GM19463 (cell line): Measurements from ENCODE around the gene TMEM151B.

Source experiments
- ATAC-seq: cut with Tn5 transposase; IDR thresholded peaks from one replicate; pipeline ENCODE4 v1.9.1; 2021; ENCODE audit warnings: mild to moderate bottlenecking, moderate library complexity; ENCODE audit not compliant: unreplicated experiment

The TMEM151B gene

DNA sequence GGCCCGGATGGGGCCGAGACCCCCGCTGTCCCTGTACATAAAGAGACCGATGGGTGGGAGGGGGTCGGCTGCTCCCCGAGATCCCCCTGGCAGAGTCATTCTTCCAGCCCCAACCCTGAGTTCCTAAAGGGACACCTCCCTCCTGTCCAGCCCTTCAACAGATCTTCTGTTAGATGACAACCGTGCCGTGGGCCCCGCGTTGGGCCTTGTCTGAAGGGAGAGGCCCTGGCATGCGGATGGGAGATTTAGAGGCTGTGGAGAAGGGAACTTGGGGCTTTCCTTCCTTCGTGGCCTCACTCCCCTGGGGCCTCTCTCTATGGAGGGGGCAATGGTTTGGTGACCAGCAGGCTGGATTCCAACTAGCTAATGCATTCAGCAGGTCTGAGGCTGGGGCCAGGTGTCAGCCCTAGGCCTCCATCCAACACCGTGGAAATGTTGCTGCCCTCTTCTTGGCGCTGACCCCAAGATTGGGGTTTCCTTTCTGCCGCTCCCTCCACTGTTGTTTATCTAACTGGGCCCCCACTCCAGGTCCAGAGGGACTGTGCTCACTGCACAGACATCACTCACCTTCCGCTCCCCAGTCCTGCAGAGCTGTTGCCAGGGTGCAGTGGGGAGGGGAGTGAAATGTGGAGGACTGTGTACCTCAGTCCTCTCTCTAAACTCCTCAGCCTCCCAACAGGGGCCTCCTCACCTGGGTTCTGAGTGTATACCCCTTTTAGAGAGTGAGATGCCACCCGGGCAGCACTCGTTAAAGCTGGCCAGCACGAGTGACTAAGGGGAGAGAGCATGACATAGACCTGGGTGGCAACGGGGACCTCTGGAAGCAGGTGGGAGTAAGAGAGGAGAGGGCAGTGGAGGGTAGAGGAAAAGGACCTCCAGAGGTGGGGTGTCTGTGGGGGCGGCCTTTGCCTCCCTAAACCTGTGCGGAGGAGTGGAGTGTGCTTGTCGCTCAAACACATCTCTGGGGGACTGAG lies 6.7 kb downstream of the TMEM151B start:
- ATAC-seq = no peak

DNA sequence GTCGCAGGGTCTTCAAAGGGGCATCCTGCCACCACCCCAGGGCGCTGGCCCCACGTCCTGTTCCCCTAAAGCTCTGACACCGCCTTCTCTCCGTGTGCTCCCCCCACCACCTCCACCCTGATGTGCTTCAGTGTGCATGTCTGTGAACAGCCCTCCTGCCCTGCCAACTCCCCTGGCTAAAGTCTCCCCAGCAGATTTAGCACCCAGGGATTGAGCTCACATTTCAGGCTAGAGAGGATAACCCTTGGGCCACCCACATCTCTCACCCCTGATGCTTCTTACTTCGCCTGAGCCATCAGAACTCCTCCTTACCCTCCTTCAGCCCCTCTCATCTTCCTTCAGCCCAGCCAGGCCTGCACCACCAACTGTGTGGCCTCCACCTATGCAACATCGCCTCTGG lies 7.5 kb downstream of the TMEM151B start:
- ATAC-seq = no peak

- ATAC-seq = no peak
These were observed 8.1 kb downstream of the TMEM151B start for GRCh38 chr6:44278315-44278714.

DNA sequence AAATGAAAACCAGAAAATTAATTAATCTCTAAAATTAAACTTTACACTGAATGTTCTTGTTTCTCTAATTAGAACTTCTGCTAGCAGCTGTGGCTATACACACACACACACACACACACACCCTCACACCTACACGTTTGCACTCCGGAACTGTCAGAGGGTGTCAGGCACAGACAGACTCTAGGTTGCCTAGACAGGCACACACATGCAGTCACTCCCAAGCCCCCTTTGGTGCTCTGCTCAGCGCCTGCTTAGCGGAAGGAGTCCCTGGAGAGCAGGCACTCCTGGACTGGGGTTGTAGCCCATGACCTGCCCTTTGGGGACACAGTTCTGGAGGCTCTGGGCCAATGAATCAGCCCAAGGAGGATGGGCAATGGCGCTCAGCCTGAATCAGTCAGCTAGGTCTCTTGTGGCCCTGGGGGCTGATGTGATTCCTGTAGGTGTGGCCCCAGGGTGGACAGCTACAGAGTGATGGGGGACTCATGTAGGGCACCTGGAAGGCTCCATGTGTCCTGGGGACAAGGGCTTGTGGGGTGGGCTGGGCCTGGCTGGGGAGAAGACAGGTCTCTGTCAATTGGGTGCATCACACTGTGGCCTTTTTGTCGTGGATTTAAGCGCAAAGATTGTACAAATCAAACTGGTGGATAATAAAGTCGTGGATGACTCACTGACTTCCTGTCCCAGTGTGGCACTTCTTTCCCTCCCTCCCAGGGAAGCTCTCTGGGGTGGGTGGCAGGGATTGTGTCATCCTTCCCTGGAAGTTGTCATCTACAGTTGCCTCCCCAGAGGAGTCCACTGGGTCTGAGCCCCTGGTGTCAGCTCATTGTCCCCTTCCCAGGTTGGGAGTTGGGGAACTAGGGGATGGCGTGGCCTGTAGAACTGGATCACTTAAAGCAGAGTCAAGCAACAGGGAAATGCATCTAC lies 8.8 kb downstream of the TMEM151B start:
- ATAC-seq = no peak

DNA sequence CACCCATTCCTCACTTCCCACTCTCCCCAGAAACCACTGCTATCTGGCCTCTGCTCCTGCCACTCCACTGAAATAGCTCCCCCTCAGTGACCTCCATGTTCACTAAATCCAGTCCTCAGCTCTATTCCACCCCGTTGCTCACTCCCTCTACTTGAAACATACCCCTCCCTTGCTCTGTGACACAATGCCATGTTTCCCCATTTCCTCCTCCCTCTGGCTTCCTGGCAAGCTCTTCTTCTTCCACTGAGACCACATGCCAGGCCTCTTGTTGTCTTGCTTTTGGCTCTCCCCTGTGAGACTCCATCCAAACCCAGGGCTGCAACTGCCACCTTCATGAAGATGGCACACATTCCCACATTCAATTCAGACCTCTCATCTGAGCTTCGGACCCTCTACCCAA lies 13.9 kb downstream of the TMEM151B start:
- no peak for ATAC-seq

GRCh38 chr6:44284867-44285266 lies 14.6 kb downstream of the TMEM151B start:
- ATAC-seq = no peak

- ATAC-seq = no peak
These were observed 15.5 kb downstream of the TMEM151B start for GRCh38 chr6:44285552-44286284.

DNA sequence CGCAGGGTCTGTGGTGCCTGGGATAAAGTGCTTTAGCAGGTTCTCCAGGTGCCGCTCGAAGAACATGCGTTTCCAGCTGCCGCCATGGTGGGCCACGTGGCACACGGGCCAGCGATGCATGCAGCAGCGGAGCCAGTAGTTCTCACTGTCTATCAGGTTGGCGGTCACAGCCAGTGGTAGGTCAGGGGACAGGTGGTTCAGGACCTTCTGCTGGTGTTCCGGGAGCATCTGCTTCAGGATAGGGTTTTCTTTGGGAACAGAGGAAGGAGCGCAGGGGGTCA lies 16.0 kb downstream of the TMEM151B start:
- ATAC-seq = no peak

- ATAC-seq = no peak
These were observed 16.5 kb downstream of the TMEM151B start for GRCh38 chr6:44286747-44287146.

GRCh38 chr6:44289726-44290260 lies 19.5 kb downstream of the TMEM151B start:
- ATAC-seq = no peak

GRCh38 chr6:44291841-44292240 lies 21.6 kb downstream of the TMEM151B start:
- no peak for ATAC-seq

DNA sequence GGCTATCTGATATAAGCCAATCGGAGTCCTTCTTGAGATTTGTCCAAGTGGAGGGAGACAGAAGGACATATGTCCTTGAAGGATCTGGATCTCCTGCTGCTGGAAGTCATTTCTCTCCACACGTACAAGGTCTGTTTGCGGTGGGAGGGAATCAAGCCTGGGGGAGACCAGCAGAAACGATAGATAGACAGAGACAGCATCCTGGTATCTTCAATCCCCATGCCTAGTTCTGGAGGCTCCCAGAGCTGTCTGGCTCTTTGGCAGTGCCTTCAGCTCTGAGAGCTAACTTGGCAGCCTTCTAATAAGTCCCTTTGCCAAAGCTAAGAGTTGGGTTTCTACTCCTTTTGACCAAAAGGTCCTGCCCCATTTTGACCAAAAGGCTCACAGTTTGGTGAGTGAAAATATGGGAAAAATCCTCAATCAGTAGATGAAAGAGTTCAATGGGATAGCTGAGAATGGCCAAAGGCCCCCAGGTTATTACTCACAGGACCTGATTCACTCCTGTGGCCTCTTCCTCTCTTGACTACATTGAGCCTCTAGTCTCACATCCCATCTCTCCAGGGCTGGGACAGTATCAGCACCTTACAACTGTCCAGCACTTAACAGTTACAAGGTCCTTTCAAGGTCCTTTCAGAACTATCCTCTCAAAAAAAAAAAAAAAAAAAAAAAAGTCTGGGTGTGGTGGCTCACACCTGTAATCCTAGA lies 22.6 kb downstream of the TMEM151B start:
- no peak for ATAC-seq

DNA sequence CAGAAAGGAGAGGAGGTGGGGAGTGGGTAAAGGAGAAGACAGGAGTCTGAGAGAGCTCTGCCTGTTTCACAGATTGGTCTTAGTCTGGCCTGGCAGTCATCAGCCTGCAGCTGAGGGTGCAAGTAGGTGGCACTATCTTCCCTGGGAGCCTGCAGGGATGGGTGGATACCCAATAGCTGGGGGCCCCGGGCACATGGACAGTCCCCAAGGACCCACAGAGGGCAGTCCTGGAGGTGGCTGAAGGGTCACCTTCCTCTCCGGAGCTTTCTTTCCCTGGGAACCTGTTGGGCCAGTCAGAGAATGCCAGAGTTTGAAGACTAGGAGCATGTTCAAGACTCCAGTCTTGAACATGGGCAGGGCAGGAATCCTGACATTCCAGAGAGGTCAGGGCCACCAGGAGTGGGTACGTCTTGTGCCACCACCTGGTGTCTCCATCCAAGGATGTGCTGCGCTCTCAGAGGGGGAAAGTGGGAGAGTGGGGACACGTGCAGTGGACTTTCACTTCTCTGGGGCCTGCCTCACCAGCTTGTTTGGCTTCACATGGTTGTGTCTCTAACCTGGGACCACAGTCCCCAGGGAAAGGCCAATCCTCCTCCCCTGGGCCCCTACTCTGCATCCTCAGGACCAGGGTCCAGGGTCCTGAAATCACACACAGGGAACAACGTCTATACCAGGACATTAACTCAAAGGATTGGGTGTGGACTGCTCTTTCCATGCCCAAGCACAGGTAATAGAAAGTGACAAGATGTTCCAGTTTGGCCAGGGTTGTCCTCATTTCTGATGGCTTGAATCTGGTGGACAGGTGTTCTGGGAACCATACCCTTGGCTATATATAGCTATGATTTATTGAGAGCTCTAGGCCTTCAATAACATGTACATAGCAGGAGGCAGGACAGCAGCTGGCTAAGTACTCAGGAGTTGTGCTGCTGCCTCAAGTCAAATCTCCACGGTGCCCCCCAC lies 24.9 kb downstream of the TMEM151B start:
- no peak for ATAC-seq

- no peak for ATAC-seq
These were observed 27.1 kb downstream of the TMEM151B start for GRCh38 chr6:44297063-44298038.

DNA sequence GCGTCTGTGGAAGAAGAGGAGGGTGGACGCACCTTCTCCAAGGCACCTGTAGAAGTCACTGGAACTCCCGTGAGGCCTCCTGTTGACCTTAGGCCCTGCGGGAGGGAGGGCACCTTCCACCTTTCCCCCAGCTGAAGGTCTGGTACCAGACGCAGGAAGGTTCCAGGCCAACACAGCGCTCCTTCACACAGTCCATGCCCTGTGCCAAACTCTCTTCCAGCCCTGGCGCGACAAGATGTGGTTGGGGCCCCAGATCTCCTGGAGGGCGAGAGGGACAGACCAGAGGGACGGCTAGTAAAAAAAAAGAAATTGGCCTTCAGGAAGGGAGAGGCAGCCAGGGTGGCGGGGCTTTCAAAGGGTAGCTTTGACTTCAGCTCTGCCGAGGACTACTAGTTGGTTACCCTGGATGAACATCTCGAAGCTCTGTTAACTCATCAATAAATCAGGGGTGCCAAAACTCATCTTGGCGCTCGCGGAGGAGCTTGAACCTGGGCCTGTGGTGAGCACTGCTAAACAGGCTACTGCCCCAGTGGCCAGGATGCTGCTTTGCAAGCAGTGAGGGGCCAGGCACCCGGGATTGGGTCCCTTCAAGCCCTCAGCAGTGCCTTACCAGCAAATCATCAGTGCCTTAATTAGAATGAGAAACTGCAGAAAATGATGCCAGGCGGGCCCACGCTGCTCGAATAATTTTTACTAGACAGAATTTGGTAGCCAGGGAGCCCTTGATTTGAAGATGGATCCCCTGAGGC lies 28.0 kb downstream of the TMEM151B start:
- ATAC-seq = no peak

- ATAC-seq = no peak
These were observed 28.6 kb downstream of the TMEM151B start for GRCh38 chr6:44298864-44299263.

GRCh38 chr6:44300292-44300823 lies 30.1 kb downstream of the TMEM151B start:
- no peak for ATAC-seq
